K562 (cell line): ENCODE data around the gene TRIM24. TPM values are rescaled to one million over a fixed set of nuclear protein-coding genes. Genes with fewer than 3 reads are reported as not detected.

Source experiments
- ATAC-seq: fragments of 200-7000 bp; cut with Tn5 transposase; 3 replicates; pipeline ENCODE4 v1.9.1; 2020; ENCODE audit warnings: moderate library complexity
- BruUV-seq: library from RNA; stranded (reverse); fragments of 400-500 nt; replicated peaks from 2 replicates; lab custom pipeline; 2021; lab: Mats Ljungman, UMichigan
- CTCF ChIA-PET: fragments of 300-600 bp; formaldehyde crosslinking; extraction: SDS; loops from one replicate; lab custom pipeline; 2021; ENCODE audit warnings: low intra/inter-chr PET ratio; lab: Yijun Ruan, JAX
- POLR2A ChIA-PET: fragments of 300-600, 350-650 bp; sonication (Branson Sonifier 250); formaldehyde crosslinking; extraction: SDS; loops from one replicate; lab custom pipeline; 2021; ENCODE audit warnings: antibody characterized with exemption, inconsistent platforms; lab: Yijun Ruan, JAX
- DNase-seq, 4 experiments: peaks; one replicate each; pipeline versions ENCODE4 v3.0.0 to v3.0.0-alpha.2; 2011 to 2018; ENCODE audit warnings: low spot score in 3 of 4, mixed read lengths in 3 of 4; ENCODE audit errors: extremely low read depth in 1 of 4
- FAIRE-seq: peaks from 2 replicates; lab custom pipeline; 2011; peaks lifted over from hg19 to GRCh38; lab: Jason Lieb, UNC
- H2AFZ ChIP-seq: 2 replicates; pipeline ENCODE4 v1.6.0; 2011; ENCODE audit warnings: low read depth, low read length, control low read depth, inconsistent platforms
- H3K27ac ChIP-seq: fragments of 200-600 bp; 3 replicates; pipeline ENCODE4 v1.8.0; 2011; ENCODE audit warnings: low read depth, mild to moderate bottlenecking, control low read depth, inconsistent platforms, low read length, moderate library complexity, mixed read lengths; ENCODE audit errors: extremely low read depth
- H3K27me3 ChIP-seq, 2 experiments: fragments of 300-600 bp in 1 of 2; 2 replicates in 1 of 2; 3 replicates in 1 of 2; pipeline versions ENCODE4 v1.6.0 to v1.8.0; 2011; ENCODE audit warnings: inconsistent platforms in 2 of 2, low read length in 2 of 2, mild to moderate bottlenecking in 1 of 2, mixed read lengths in 1 of 2, moderate library complexity in 1 of 2; ENCODE audit not compliant: control insufficient read depth in 2 of 2, insufficient read depth in 2 of 2
- H3K36me3 ChIP-seq: fragments of 300-600 bp; 3 replicates; pipeline ENCODE4 v1.8.0; 2011; ENCODE audit warnings: mild to moderate bottlenecking, low read length, inconsistent platforms; ENCODE audit not compliant: control insufficient read depth, insufficient read depth
- H3K4me1 ChIP-seq, 2 experiments: fragments of 200-600 bp in 1 of 2; replicated peaks in 1 of 2; 2 replicates in 1 of 2; 3 replicates in 1 of 2; pipeline versions ENCODE4 v1.5.1 to v1.8.0; 2011; ENCODE audit warnings: inconsistent platforms in 2 of 2, low read length in 2 of 2, mild to moderate bottlenecking in 1 of 2, mixed read lengths in 1 of 2, moderate library complexity in 1 of 2; ENCODE audit not compliant: control insufficient read depth in 2 of 2, insufficient read depth in 2 of 2
- H3K4me2 ChIP-seq: 2 replicates; pipeline ENCODE4 v1.6.1; 2011; ENCODE audit warnings: low read length, control low read depth, inconsistent platforms, mixed read lengths; ENCODE audit not compliant: insufficient read depth
- H3K4me3 ChIP-seq: fragments of 200-600 bp; sonication (generic), shearing (Covaris generic); 2 replicates; pipeline ENCODE4 v1.5.1; 2016; ENCODE audit warnings: control low read depth, inconsistent platforms
- H3K79me2 ChIP-seq: fragments of 200-600 bp; 3 replicates; pipeline ENCODE4 v1.8.0; 2011; ENCODE audit warnings: low read length, inconsistent platforms; ENCODE audit not compliant: control insufficient read depth, insufficient read depth
- H3K9ac ChIP-seq, 2 experiments: 2 replicates each; pipeline versions ENCODE4 v1.6.0 to v1.6.1; 2011; ENCODE audit warnings: low read depth in 2 of 2, low read length in 2 of 2, control low read depth in 1 of 2, inconsistent platforms in 1 of 2, mild to moderate bottlenecking in 1 of 2, mixed read lengths in 1 of 2; ENCODE audit not compliant: insufficient read depth in 1 of 2
- H3K9me1 ChIP-seq: one replicate; pipeline ENCODE4 v1.6.0; 2011; ENCODE audit warnings: inconsistent platforms, mild to moderate bottlenecking, low read length, moderate library complexity; ENCODE audit not compliant: control insufficient read depth, insufficient read depth
- H3K9me3 ChIP-seq: replicated peaks from 2 replicates; pipeline ENCODE4 v1.5.1; 2011; ENCODE audit warnings: low read depth, low read length, inconsistent platforms; ENCODE audit not compliant: control insufficient read depth, insufficient read depth
- H4K20me1 ChIP-seq: replicated peaks from 2 replicates; pipeline ENCODE4 v1.6.1; 2011; ENCODE audit warnings: low read length, inconsistent platforms, mixed read lengths; ENCODE audit not compliant: control insufficient read depth, insufficient read depth
- CEBPB ChIP-seq: fragments of 450-650 bp; IDR thresholded peaks from 2 replicates; pipeline ENCODE4 v1.6.1; 2016; ENCODE audit warnings: missing genetic modification characterization, missing compliant biosample characterization
- DLX4 ChIP-seq: fragments of 250-450 bp; sonication (Bioruptor Pico); IDR thresholded peaks from 2 replicates; pipeline ENCODE4 v1.6.1; 2021; ENCODE audit warnings: mild to moderate bottlenecking
- ELF1 ChIP-seq: fragments of 200-800 bp; sonication (Bioruptor generic); IDR thresholded peaks from 2 replicates; pipeline ENCODE4 v1.6.1; 2016; ENCODE audit warnings: missing genetic modification characterization, missing compliant biosample characterization
- ELF2 ChIP-seq: fragments of 250-450 bp; sonication (Bioruptor Pico); IDR thresholded peaks from 2 replicates; pipeline ENCODE4 v1.5.0; 2021; ENCODE audit warnings: mild to moderate bottlenecking
- FUS ChIP-seq: fragments of 200-400 bp; formaldehyde crosslinking; optimal IDR thresholded peaks from 2 replicates; pipeline ENCODE3; 2017; ENCODE audit warnings: low read depth, low read length
- GABPB1 ChIP-seq: sonication (generic); formaldehyde crosslinking; IDR thresholded peaks from 2 replicates; pipeline ENCODE4 v1.8.0; 2022; ENCODE audit warnings: mild to moderate bottlenecking, missing genetic modification reagents
- LCOR ChIP-seq: sonication (generic); formaldehyde crosslinking; IDR thresholded peaks from 2 replicates; pipeline ENCODE4 v1.8.0; 2022; ENCODE audit warnings: mild to moderate bottlenecking, missing genetic modification reagents
- MIER1 ChIP-seq: fragments of 450-650 bp; IDR thresholded peaks from 2 replicates; pipeline ENCODE4 v1.6.1; 2016; ENCODE audit warnings: antibody characterized with exemption, mild to moderate bottlenecking, low read depth
- NR4A1 ChIP-seq, 2 experiments: fragments of 250-450 bp in 1 of 2; fragments of 450-650 bp in 1 of 2; sonication (Bioruptor Pico) in 1 of 2; IDR thresholded peaks; 2 replicates each; pipeline versions ENCODE4 v1.4.0 to v1.6.1; 2016 to 2020; ENCODE audit warnings: mild to moderate bottlenecking in 2 of 2, missing compliant biosample characterization in 1 of 2, missing genetic modification characterization in 1 of 2, moderate library complexity in 1 of 2
- NRF1 ChIP-seq, 2 experiments: fragments of 450-650 bp; IDR thresholded peaks in 1 of 2; conservative IDR thresholded peaks in 1 of 2; 2 replicates each; pipeline ENCODE4 v1.6.1; 2014; ENCODE audit warnings: mild to moderate bottlenecking in 2 of 2
- RNF2 ChIP-seq: sonication (generic); IDR thresholded peaks from 2 replicates; pipeline ENCODE4 v1.6.1; 2016
- SRSF3 ChIP-seq: fragments of 200-400 bp; formaldehyde crosslinking; IDR thresholded peaks from 2 replicates; pipeline ENCODE4 v1.6.1; 2016; ENCODE audit warnings: mild to moderate bottlenecking, low read length, moderate library complexity; ENCODE audit not compliant: insufficient read depth
- TAF7 ChIP-seq: fragments of 450-650 bp; IDR thresholded peaks from 2 replicates; pipeline ENCODE4 v1.6.1; 2016; ENCODE audit warnings: missing genetic modification characterization, missing compliant biosample characterization
- TRIM28 ChIP-seq: fragments of 450-650 bp; IDR thresholded peaks from 2 replicates; pipeline ENCODE4 v1.6.1; 2017
- TSC22D4 ChIP-seq: fragments of 450-650 bp; IDR thresholded peaks from 2 replicates; pipeline ENCODE4 v1.6.1; 2016; ENCODE audit warnings: missing genetic modification characterization, missing biosample characterization, control low read depth
- U2AF1 ChIP-seq: fragments of 200-400 bp; formaldehyde crosslinking; optimal IDR thresholded peaks from 2 replicates; pipeline ENCODE3; 2017; ENCODE audit warnings: mild to moderate bottlenecking, low read depth, low read length, moderate library complexity
- XRCC4 ChIP-seq: IDR thresholded peaks from one replicate; pipeline ENCODE4 v1.6.1; 2011; ENCODE audit not compliant: insufficient read depth, insufficient read length; ENCODE audit errors: extremely low read depth
- ZC3H11A ChIP-seq: IDR thresholded peaks from 2 replicates; pipeline ENCODE4 v1.6.1; 2012; ENCODE audit warnings: low read depth, low read length, improper control_type of control experiment
- ZNF354B ChIP-seq: fragments of 250-450 bp; sonication (Bioruptor Pico); IDR thresholded peaks from 2 replicates; pipeline ENCODE4 v1.4.0; 2020
- ZNF75A ChIP-seq: fragments of 450-650 bp; formaldehyde crosslinking; IDR thresholded peaks from 2 replicates; pipeline ENCODE4 v1.4.0; 2020; ENCODE audit warnings: mild to moderate bottlenecking
- WGBS: fragments of 100-300 bp; shearing (Covaris generic); methylation state at CpG from one replicate; pipeline ENCODE4 v1.1.6; 2016; ENCODE audit warnings: low coverage, mixed read lengths; ENCODE audit not compliant: insufficient coverage; ENCODE audit errors: missing lambda C conversion rate; 5-methylcytosine and 5-hydroxymethylcytosine counted together
- in situ Hi-C: fragments of 300-500 bp; cut with MboI; formaldehyde crosslinking; loops from 4 replicates; pipeline ENCODE4 v1.15.0; 2018; ENCODE audit warnings: inconsistent platforms, mixed read lengths
- intact Hi-C: fragments of 100-400 bp; cut with micrococcal nuclease; formaldehyde crosslinking; loops from 2 replicates; pipeline ENCODE4 v1.14.2; 2022
- polyA plus RNA-seq, 8 experiments: library from polyadenylated mRNA; depleted of rRNA in 4 of 8; stranded (reverse) in 5 of 8; unstranded in 3 of 8; fragments of >200 nt; fragmentation: Nextera tagmentation in 2 of 8; fragmentation: Illumina TruSeq in 1 of 8; extraction: Ambion mirVana in 2 of 8; extraction: Trizol in 1 of 8; gene quantifications; 2 replicates each; pipeline versions ENCODE4 v1.2.1 to v1.2.3, GENCODE V29; 2011 to 2014; ENCODE audit warnings: inconsistent platforms in 1 of 8, missing spikeins in 1 of 8
- total RNA-seq, 7 experiments: library from RNA; depleted of rRNA in 6 of 7; stranded (reverse); fragments of >200 nt in 6 of 7; fragmentation: Illumina TruSeq in 2 of 7; extraction: Trizol in 2 of 7; gene quantifications; 2 replicates each; pipeline versions ENCODE4 v1.2.1 to v1.2.3, GENCODE V29; 2011 to 2021; ENCODE audit warnings: low replicate concordance in 1 of 7

TRIM24 gene
- total and polyA plus RNA-seq, 9 of the 15 experiments (the other 6 are each of a cell fraction or from before 2014, with no cell fraction given) = 13.4 to 74.0 (median 41.7) TPM

GRCh38 chr7:138519061-138519798 is 59.2 kb downstream of the TRIM24 start:
- Histone ChIP-seq H3K4me1 (no peaks in the 10 kb centered on the region; a peak in 1 of 5 replicates), H3K27ac (no peak overlapping the region), H3K79me2 (peaks cover 14% of the 10 kb centered on the region; the same call in 2 of the 3 replicates), H2AFZ (no peak overlapping the region), H3K9me3 (peaks cover 4% of the 10 kb centered on the region), H3K27me3 (no peaks in the 10 kb centered on the region), H3K9ac (no peak overlapping the region), H3K36me3 (peaks cover 92% of the 10 kb centered on the region), H3K4me3 (no peak overlapping the region), H4K20me1 (no peaks in the 10 kb centered on the region), H3K4me2 (no peak overlapping the region), H3K9me1 (no peaks in the 10 kb centered on the region)
- ChIA-PET CTCF (no interaction called here), POLR2A (no interaction called here)
- BruUV-seq = no TSS peak
- no peak for FAIRE-seq
- TF ChIP-seq TAF7 (tag) = no peak
- TF ChIP-seq U2AF1 = no peak
- no peak for TF ChIP-seq ZNF354B
- no peak for TF ChIP-seq FUS
- no peak for TF ChIP-seq NRF1 (conservative IDR thresholded peaks at IDR 0.05 in 1 of 2, IDR thresholded peaks at IDR 0.05 in 1 of 2)
- no peak for TF ChIP-seq ZC3H11A
- no peak for TF ChIP-seq NR4A1 (CRISPR knock-in tag; IDR thresholded peaks at IDR 0.05)
- no peak for TF ChIP-seq NR4A1 (tag; IDR thresholded peaks at IDR 0.05)
- no peak for TF ChIP-seq TRIM28
- no peak for TF ChIP-seq XRCC4
- TF ChIP-seq ELF1 (tag) = no peak
- TF ChIP-seq CEBPB (tag) = no peak
- no peak for TF ChIP-seq ZNF75A (CRISPR knock-in tag)
- TF ChIP-seq DLX4 (CRISPR knock-in tag) = no peak
- no peak for TF ChIP-seq ELF2 (CRISPR knock-in tag)
- no peak for TF ChIP-seq GABPB1 (CRISPR knock-in tag)
- TF ChIP-seq LCOR (CRISPR knock-in tag) = no peak
- no peak for TF ChIP-seq SRSF3
- TF ChIP-seq TSC22D4 (tag) = no peak
- no peak for TF ChIP-seq RNF2
- no peak for TF ChIP-seq MIER1
- ATAC-seq = no peak
- DNase-seq = no peak
- intact Hi-C loops = no loop called here
- in situ Hi-C loops = no loop called here
- whole genome bisulfite sequencing = 97% methylated on average over 4 of the region's 4 CpGs
